ENCODE data around the gene SGPL1. TPM values are rescaled to one million over a fixed set of nuclear protein-coding genes. Genes with fewer than 3 reads are reported as not detected.

Gene SGPL1
- total RNA-seq, 1 experiment from 2014 or later = 69.4 TPM

- Histone ChIP-seq H3K27ac (ENCODE audit: low read depth, low read length) (no peak overlapping the region), H2AFZ (ENCODE audit: low read depth, low read length, poor library complexity, severe bottlenecking) (no peak overlapping the region), H3K4me1 (ENCODE audit: control insufficient read depth in 1 of 2, insufficient read depth in 2 of 2, low read length in 2 of 2) (no peaks in the 10 kb centered on the region), H4K20me1 (ENCODE audit: insufficient read depth) (no peaks in the 10 kb centered on the region), H3K9me2 (ENCODE audit: insufficient read depth) (no peaks in the 10 kb centered on the region), H3K36me3 (ENCODE audit: control insufficient read depth in 1 of 2, insufficient read depth in 2 of 2, low read length in 2 of 2) (peaks cover 0 to 19% of the 10 kb centered on the region in 2 experiments; a peak in 3 of 4 replicates), H3K4me3 (replicated peaks in 1 of 2; ENCODE audit: low read depth in 1 of 2, low read length in 2 of 2) (no peak overlapping the region), H3K27me3 (ENCODE audit: insufficient read depth, low read length) (no peaks in the 10 kb centered on the region), H3K79me2 (ENCODE audit: insufficient read depth, low read length) (peaks cover 64% of the 10 kb centered on the region), H3K4me2 (ENCODE audit: low read length) (no peak overlapping the region), H3K9me3 (ENCODE audit: control insufficient read depth in 1 of 2, insufficient read depth in 1 of 2, low read depth in 1 of 2, low read length in 2 of 2) (no peaks in the 10 kb centered on the region), H3K9ac (ENCODE audit: low read length) (no peak overlapping the region)
- no peak for TF ChIP-seq CTCF (IDR thresholded peaks at IDR 0.05 in 2 of 3, conservative IDR thresholded peaks at IDR 0.05 in 1 of 3; ENCODE audit: borderline replicate concordance in 1 of 3, insufficient read depth in 1 of 3, low read depth in 2 of 3, low read length in 2 of 3)
- POLR2A ChIA-PET = interaction anchor here (0.7 kb wide), 1 partner anchor 20 kb away, joined by 3 read pairs; no protein-coding TSS in a partner anchor
- no TSS peak for BruUV-seq (replicated peaks)
- DNase-seq (ENCODE audit: low read depth, low spot score) (no peak), ATAC-seq (no peak)
- intact Hi-C loops (cut with micrococcal nuclease) = no loop called here
- RAD21 ChIA-PET (ENCODE audit: low non-redundant PET in 1 of 2, low total read pairs in 2 of 2, uncharacterized antibody in 2 of 2, unreplicated experiment in 2 of 2) = no interaction called here
- CTCF ChIA-PET = no interaction called here
These were observed 22.6 kb downstream of the SGPL1 start for GRCh38 chr10:70838270-70838805.

GRCh38 chr10:70840836-70841235 is 25.1 kb downstream of the SGPL1 start:
- Histone ChIP-seq H3K27me3 (ENCODE audit: insufficient read depth, low read length) (no peaks in the 10 kb centered on the region), H3K36me3 (ENCODE audit: control insufficient read depth in 1 of 2, insufficient read depth in 2 of 2, low read length in 2 of 2) (peaks cover 0 to 19% of the 10 kb centered on the region in 2 experiments; a peak in 3 of 4 replicates), H3K4me2 (ENCODE audit: low read length) (no peak overlapping the region), H3K9ac (ENCODE audit: low read length) (no peak overlapping the region), H3K9me3 (ENCODE audit: control insufficient read depth in 1 of 2, insufficient read depth in 1 of 2, low read depth in 1 of 2, low read length in 2 of 2) (no peaks in the 10 kb centered on the region), H2AFZ (ENCODE audit: low read depth, low read length, poor library complexity, severe bottlenecking) (no peak overlapping the region), H3K4me3 (replicated peaks in 1 of 2; ENCODE audit: low read depth in 1 of 2, low read length in 2 of 2) (no peak overlapping the region), H3K27ac (ENCODE audit: low read depth, low read length) (no peak overlapping the region), H4K20me1 (ENCODE audit: insufficient read depth) (no peaks in the 10 kb centered on the region), H3K9me2 (ENCODE audit: insufficient read depth) (no peaks in the 10 kb centered on the region), H3K4me1 (ENCODE audit: control insufficient read depth in 1 of 2, insufficient read depth in 2 of 2, low read length in 2 of 2) (no peaks in the 10 kb centered on the region), H3K79me2 (ENCODE audit: insufficient read depth, low read length) (peaks cover 62% of the 10 kb centered on the region)
- BruUV-seq (replicated peaks) = no TSS peak
- intact Hi-C loops (cut with micrococcal nuclease) = no loop called here
- POLR2A ChIA-PET = no interaction called here
- ATAC-seq (no peak), DNase-seq (ENCODE audit: low read depth, low spot score) (no peak)
- no peak for TF ChIP-seq POLR2AphosphoS5 (IDR thresholded peaks at IDR 0.05; ENCODE audit: low read depth, low read length)
- TF ChIP-seq FOSL1 (IDR thresholded peaks at IDR 0.05; ENCODE audit: low read depth) = no peak
- RAD21 ChIA-PET (ENCODE audit: low non-redundant PET in 1 of 2, low total read pairs in 2 of 2, uncharacterized antibody in 2 of 2, unreplicated experiment in 2 of 2) = no interaction called here
- CTCF ChIA-PET = no interaction called here

All from HCT116 (cell line).